Measurements from ENCODE around the gene FANCI. TPM values are rescaled to one million over a fixed set of nuclear protein-coding genes. Genes with fewer than 3 reads are reported as not detected.
A peak's percentile ranks its signal among the peaks of the same experiment; 100 is the strongest.

The FANCI gene
- total and polyA plus RNA-seq, 2 of the 13 experiments (the other 11 are each of a cell fraction or from before 2014, with no cell fraction given) = 15.7 to 68.8 TPM

- no peaks in the 10 kb centered on the region for H3K9me3 ChIP-seq (ENCODE audit: low read length)
- no peaks in the 10 kb centered on the region for H3K36me3 ChIP-seq (replicated peaks in 1 of 2; ENCODE audit: control insufficient read depth in 1 of 2, insufficient read depth in 2 of 2, low read length in 2 of 2)
- H3K4me3 ChIP-seq (replicated peaks in 1 of 3; ENCODE audit: insufficient read depth in 1 of 3, low read depth in 2 of 3, low read length in 3 of 3) = no peak overlapping the region
- peaks cover 4% of the 10 kb centered on the region for H4K20me1 ChIP-seq (ENCODE audit: insufficient read depth, low read length)
- DNase-seq (ENCODE audit: low spot score) = no peak
- FAIRE-seq = peak; percentile 15
- H3K79me2 ChIP-seq (ENCODE audit: insufficient read depth, low read length) = no peaks in the 10 kb centered on the region
- peaks cover 5 to 71% of the 10 kb centered on the region in 2 experiments for H3K27me3 ChIP-seq (ENCODE audit: control insufficient read depth in 1 of 2, insufficient read depth in 2 of 2, low read length in 2 of 2)
- in situ Hi-C loops (cut with HindIII; ENCODE audit: extremely low pct_ligation_motif_present, low pct_unique_long_range_greater_than_20kb) (loop anchor here (5.0 kb wide), 2 partner anchors 76 to 116 kb away; no protein-coding TSS in a partner anchor), intact Hi-C loops (cut with micrococcal nuclease; ENCODE audit: unreplicated experiment) (loop anchor here (5.0 kb wide), 1 partner anchor 61 kb away; no protein-coding TSS in a partner anchor)
- H2AFZ ChIP-seq (ENCODE audit: low read length) = no peak overlapping the region
- 4% methylated on average over 12 of the region's 13 CpGs for WGBS (ENCODE audit: low lambda C conversion rate)
- ChIA-PET POLR2A (no interaction called here), CTCF (ENCODE audit: low intra/inter-chr PET ratio, low total read pairs) (interaction anchor here (0.7 to 3.5 kb wide), 2 partner anchors 73 to 74 kb away, joined by 4 to 45 read pairs; no protein-coding TSS in a partner anchor)
- peaks cover 7% of the 10 kb centered on the region for H3K4me1 ChIP-seq (ENCODE audit: insufficient read depth, low read length)
- H3K27ac ChIP-seq (ENCODE audit: extremely low read length, insufficient read depth, low read length) = no peak overlapping the region
- TF ChIP-seq HDAC6 (IDR thresholded peaks at IDR 0.05; ENCODE audit: low read depth, low read length) = no peak
- TF ChIP-seq CTCF (CRISPR knock-in tag; IDR thresholded peaks at IDR 0.05) = peak; percentile 52
- TF ChIP-seq ZFP90 (CRISPR knock-in tag; IDR thresholded peaks at IDR 0.05; ENCODE audit: borderline replicate concordance) = no peak
- no peak; the same call in 1 of the 2 replicates for TF ChIP-seq STAG1 (CRISPR knock-in tag; IDR thresholded peaks at IDR 0.05)
- BruUV-seq (replicated peaks) = no TSS peak
- no peak overlapping the region for H3K4me2 ChIP-seq (ENCODE audit: low read depth, low read length)
- ATAC-seq = no peak
- H3K9ac ChIP-seq (ENCODE audit: insufficient read depth, low read depth, low read length) = no peak overlapping the region
Measured at GRCh38 chr15:89356634-89357298, 113.0 kb downstream of the FANCI start.

- BruUV-seq (replicated peaks) = no TSS peak
- peak overlapping the region; percentile 88 for H3K4me2 ChIP-seq (ENCODE audit: low read depth, low read length)
- H3K9ac ChIP-seq (ENCODE audit: insufficient read depth, low read depth, low read length) = no peak overlapping the region
- no peak for FAIRE-seq
- intact Hi-C loops (cut with micrococcal nuclease; ENCODE audit: unreplicated experiment) (loop anchor here (1.0 to 5.0 kb wide), 3 partner anchors 59 to 114 kb away; no protein-coding TSS in a partner anchor), in situ Hi-C loops (cut with HindIII; ENCODE audit: extremely low pct_ligation_motif_present, low pct_unique_long_range_greater_than_20kb) (loop anchor here (5.0 kb wide), 2 partner anchors 74 to 114 kb away; no protein-coding TSS in a partner anchor)
- H3K9me3 ChIP-seq (ENCODE audit: low read length) = no peaks in the 10 kb centered on the region
- H3K27ac ChIP-seq (ENCODE audit: extremely low read length, insufficient read depth, low read length) = no peak overlapping the region
- 0 out of 2 replicates have a peak, but pooled peaks have one; percentile 20 for TF ChIP-seq ATF2 (CRISPR knock-in tag; IDR thresholded peaks at IDR 0.05)
- TF ChIP-seq NFRKB (IDR thresholded peaks at IDR 0.05) = no peak
- TF ChIP-seq TAF15 (IDR thresholded peaks at IDR 0.05; ENCODE audit: low read depth, low read length, poor library complexity, severe bottlenecking) = no peak
- no peak for TF ChIP-seq SETDB1 (CRISPR knock-in tag; IDR thresholded peaks at IDR 0.05; ENCODE audit: borderline replicate concordance)
- 0 out of 2 replicates have a peak, but pooled peaks have one; percentile 27 for TF ChIP-seq EZH2 (conservative IDR thresholded peaks at IDR 0.05; ENCODE audit: low read depth, low read length)
- 0 out of 2 replicates have a peak, but pooled peaks have one; percentile 12 for TF ChIP-seq POGZ (CRISPR knock-in tag; IDR thresholded peaks at IDR 0.05)
- no peak for TF ChIP-seq ZBTB8A (CRISPR knock-in tag; IDR thresholded peaks at IDR 0.05; ENCODE audit: borderline replicate concordance, low read depth)
- H3K36me3 ChIP-seq (replicated peaks in 1 of 2; ENCODE audit: control insufficient read depth in 1 of 2, insufficient read depth in 2 of 2, low read length in 2 of 2) = no peaks in the 10 kb centered on the region
- WGBS (ENCODE audit: low lambda C conversion rate) = 4% methylated on average over 3 of the region's 16 CpGs
- no peak for DNase-seq (ENCODE audit: low spot score)
- POLR2A ChIA-PET = no interaction called here
- H3K4me3 ChIP-seq (replicated peaks in 1 of 3; ENCODE audit: insufficient read depth in 1 of 3, low read depth in 2 of 3, low read length in 3 of 3) = peak overlapping the region in 1 of 3 experiments; percentile 72; a peak in 2 of 6 replicates
- peaks cover 8% of the 10 kb centered on the region for H4K20me1 ChIP-seq (ENCODE audit: insufficient read depth, low read length)
- no peak; the same call in 1 of the 3 replicates for ATAC-seq
- peaks cover 6 to 73% of the 10 kb centered on the region in 2 experiments for H3K27me3 ChIP-seq (ENCODE audit: control insufficient read depth in 1 of 2, insufficient read depth in 2 of 2, low read length in 2 of 2)
- no peak overlapping the region for H2AFZ ChIP-seq (ENCODE audit: low read length)
- H3K4me1 ChIP-seq (ENCODE audit: insufficient read depth, low read length) = peaks cover 7% of the 10 kb centered on the region
- H3K79me2 ChIP-seq (ENCODE audit: insufficient read depth, low read length) = no peaks in the 10 kb centered on the region
- CTCF ChIA-PET (ENCODE audit: low intra/inter-chr PET ratio, low total read pairs) = interaction anchor here (0.6 to 3.5 kb wide), 4 partner anchors 72 to 198 kb away, joined by 3 to 45 read pairs (median 13); no protein-coding TSS in a partner anchor
Measured at GRCh38 chr15:89358435-89358754, 114.6 kb downstream of the FANCI start.

All from HepG2 (cell line).